ENCODE data around the gene ALX4.

DNA sequence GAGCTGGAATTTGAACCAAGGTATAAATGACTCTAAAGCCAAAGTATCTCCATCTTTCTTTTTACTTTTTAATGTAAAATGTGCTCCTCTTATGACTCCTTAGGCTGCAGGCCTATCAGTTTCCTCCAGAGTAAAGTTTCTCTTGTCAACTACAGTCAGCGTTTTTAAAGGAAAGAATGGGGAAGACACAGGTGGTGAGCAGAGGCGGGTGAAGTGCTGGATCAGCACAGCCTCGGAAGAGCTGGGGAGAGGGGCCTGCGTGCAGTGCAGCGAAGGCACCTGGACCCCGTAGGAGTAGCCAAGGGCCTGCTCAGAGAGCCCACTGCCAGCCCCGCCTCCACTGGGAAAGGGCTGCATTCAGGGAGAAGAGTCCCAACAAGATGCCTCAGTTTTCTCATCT is 48.8 kb upstream of the ALX4 start:
- TF ChIP-seq, protein P1, sequence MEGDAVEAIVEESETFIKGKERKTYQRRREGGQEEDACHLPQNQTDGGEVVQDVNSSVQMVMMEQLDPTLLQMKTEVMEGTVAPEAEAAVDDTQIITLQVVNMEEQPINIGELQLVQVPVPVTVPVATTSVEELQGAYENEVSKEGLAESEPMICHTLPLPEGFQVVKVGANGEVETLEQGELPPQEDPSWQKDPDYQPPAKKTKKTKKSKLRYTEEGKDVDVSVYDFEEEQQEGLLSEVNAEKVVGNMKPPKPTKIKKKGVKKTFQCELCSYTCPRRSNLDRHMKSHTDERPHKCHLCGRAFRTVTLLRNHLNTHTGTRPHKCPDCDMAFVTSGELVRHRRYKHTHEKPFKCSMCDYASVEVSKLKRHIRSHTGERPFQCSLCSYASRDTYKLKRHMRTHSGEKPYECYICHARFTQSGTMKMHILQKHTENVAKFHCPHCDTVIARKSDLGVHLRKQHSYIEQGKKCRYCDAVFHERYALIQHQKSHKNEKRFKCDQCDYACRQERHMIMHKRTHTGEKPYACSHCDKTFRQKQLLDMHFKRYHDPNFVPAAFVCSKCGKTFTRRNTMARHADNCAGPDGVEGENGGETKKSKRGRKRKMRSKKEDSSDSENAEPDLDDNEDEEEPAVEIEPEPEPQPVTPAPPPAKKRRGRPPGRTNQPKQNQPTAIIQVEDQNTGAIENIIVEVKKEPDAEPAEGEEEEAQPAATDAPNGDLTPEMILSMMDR (IDR thresholded peaks at IDR 0.05), result no peak
- TF ChIP-seq POLR2A (IDR thresholded peaks at IDR 0.05), result no peak

All from uterus (tissue), 2 donors.